AG20443 (cell line): Measurements from ENCODE around the gene RAD51B.
"Not testable (repeated sequence)": the region's sequence is repeated elsewhere in the genome, so short reads cannot be mapped to it uniquely, and the experiment has no call there.

ENCODE experiments used
- DNase-seq: peaks from one replicate; pipeline ENCODE4 v3.0.0; 2012; ENCODE audit warnings: low spot score, mixed read lengths

Gene RAD51B

GRCh38 chr14:68212361-68212760, 392.8 kb downstream of the RAD51B start:
- no peak for DNase-seq

- DNase-seq: no peak
Observed at GRCh38 chr14:68214431-68214830, 394.9 kb downstream of the RAD51B start.

GRCh38 chr14:68215629-68216028, 396.1 kb downstream of the RAD51B start:
- no peak for DNase-seq

GRCh38 chr14:68216079-68216478, 396.5 kb downstream of the RAD51B start:
- DNase-seq: no peak

- DNase-seq: no peak
Observed at GRCh38 chr14:68216957-68217356, 397.4 kb downstream of the RAD51B start.

GRCh38 chr14:68217791-68218340, 398.3 kb downstream of the RAD51B start:
- no peak for DNase-seq

- no peak for DNase-seq
Observed at GRCh38 chr14:68219407-68219806, 399.8 kb downstream of the RAD51B start.

- not testable (repeated sequence) for DNase-seq
Observed at GRCh38 chr14:68221046-68221445, 401.5 kb downstream of the RAD51B start.

GRCh38 chr14:68222154-68222553, 402.6 kb downstream of the RAD51B start:
- DNase-seq: no peak

- DNase-seq: no peak
Observed at GRCh38 chr14:68222726-68223125, 403.1 kb downstream of the RAD51B start.

GRCh38 chr14:68223631-68224030, 404.1 kb downstream of the RAD51B start:
- no peak for DNase-seq

GRCh38 chr14:68225321-68225720, 405.7 kb downstream of the RAD51B start:
- no peak for DNase-seq

- no peak for DNase-seq
Observed at GRCh38 chr14:68226523-68226922, 406.9 kb downstream of the RAD51B start.

- DNase-seq: no peak
Observed at GRCh38 chr14:68228656-68229055, 409.1 kb downstream of the RAD51B start.

- DNase-seq: no peak
Observed at GRCh38 chr14:68229423-68230100, 410.0 kb downstream of the RAD51B start.

- DNase-seq: no peak
Observed at GRCh38 chr14:68230202-68230949, 410.8 kb downstream of the RAD51B start.

- DNase-seq: no peak
Observed at GRCh38 chr14:68230950-68231717, 411.6 kb downstream of the RAD51B start.

- no peak for DNase-seq
Observed at GRCh38 chr14:68231898-68232297, 412.3 kb downstream of the RAD51B start.

- DNase-seq: peak; percentile 84
Observed at GRCh38 chr14:68232300-68233055, 412.9 kb downstream of the RAD51B start.

GRCh38 chr14:68233101-68233784, 413.7 kb downstream of the RAD51B start:
- no peak for DNase-seq
